ENCODE results near the gene MFNG.

MFNG gene

DNA sequence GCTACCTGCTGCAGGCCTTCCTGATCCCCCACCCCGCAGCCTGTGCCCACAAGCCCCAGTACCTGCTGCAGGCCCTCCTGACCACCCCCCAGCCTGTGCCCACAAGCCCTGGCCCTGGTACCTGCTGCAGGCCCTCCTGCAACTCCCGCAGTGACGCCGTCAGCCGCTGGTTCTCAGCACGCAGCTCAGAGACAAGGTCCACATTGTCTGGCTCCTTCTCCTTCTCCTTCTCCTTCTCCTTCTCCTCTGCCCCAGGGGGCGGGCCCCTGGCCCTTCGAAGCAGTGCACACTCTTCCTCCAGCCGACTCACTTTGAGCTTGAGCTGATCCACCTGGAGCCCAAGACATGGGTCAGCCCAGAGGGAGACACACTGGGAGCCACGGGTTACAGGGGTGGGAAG is 23.9 kb upstream of the MFNG start:
- Histone ChIP-seq H3K4me2 (ENCODE audit: low read length) (no peak overlapping the region), H3K27me3 (ENCODE audit: control insufficient read depth, low read length) (peaks cover 26% of the 10 kb centered on the region), H3K9me2 (replicated peaks; ENCODE audit: control insufficient read depth, low read length) (no peaks in the 10 kb centered on the region), H3K9me3 (ENCODE audit: control insufficient read depth, insufficient read depth, low read length) (no peaks in the 10 kb centered on the region), H3K4me1 (ENCODE audit: control insufficient read depth, low read length) (no peaks in the 10 kb centered on the region), H3F3A (ENCODE audit: control insufficient read depth, insufficient read depth) (no peaks in the 10 kb centered on the region), H3K79me2 (ENCODE audit: control insufficient read depth, low read length) (no peaks in the 10 kb centered on the region), H3K4me3 (ENCODE audit: low read length) (no peak overlapping the region), H4K20me1 (ENCODE audit: control insufficient read depth, insufficient read depth, low read depth, low read length) (no peaks in the 10 kb centered on the region), H3K27ac (ENCODE audit: low read depth, low read length) (no peak overlapping the region), H3K36me3 (ENCODE audit: control insufficient read depth, low read length) (no peaks in the 10 kb centered on the region)
- TF ChIP-seq EZH2phosphoT487 (IDR thresholded peaks at IDR 0.05; ENCODE audit: borderline replicate concordance, low read length): no peak
- no peak for TF ChIP-seq CTCF (IDR thresholded peaks at IDR 0.05; ENCODE audit: low read depth, low read length, poor library complexity, severe bottlenecking)

GRCh38 chr22:37509059-37509860 is 23.1 kb upstream of the MFNG start:
- H3K9me2 ChIP-seq (replicated peaks; ENCODE audit: control insufficient read depth, low read length): no peaks in the 10 kb centered on the region
- H3K36me3 ChIP-seq (ENCODE audit: control insufficient read depth, low read length): no peaks in the 10 kb centered on the region
- H3K9me3 ChIP-seq (ENCODE audit: control insufficient read depth, insufficient read depth, low read length): no peaks in the 10 kb centered on the region
- peaks cover 19% of the 10 kb centered on the region for H3K27me3 ChIP-seq (ENCODE audit: control insufficient read depth, low read length)
- no peak overlapping the region for H3K4me3 ChIP-seq (ENCODE audit: low read length)
- H4K20me1 ChIP-seq (ENCODE audit: control insufficient read depth, insufficient read depth, low read depth, low read length): no peaks in the 10 kb centered on the region
- no peak for TF ChIP-seq CTCF (IDR thresholded peaks at IDR 0.05; ENCODE audit: low read depth, low read length, poor library complexity, severe bottlenecking)
- H3K4me1 ChIP-seq (ENCODE audit: control insufficient read depth, low read length): no peaks in the 10 kb centered on the region
- no peaks in the 10 kb centered on the region for H3K79me2 ChIP-seq (ENCODE audit: control insufficient read depth, low read length)
- no peak overlapping the region for H3K27ac ChIP-seq (ENCODE audit: low read depth, low read length)
- H3F3A ChIP-seq (ENCODE audit: control insufficient read depth, insufficient read depth): no peaks in the 10 kb centered on the region
- no peak overlapping the region for H3K4me2 ChIP-seq (ENCODE audit: low read length)

- Histone ChIP-seq H3K79me2 (ENCODE audit: control insufficient read depth, low read length) (no peaks in the 10 kb centered on the region), H3K27ac (ENCODE audit: low read depth, low read length) (no peak overlapping the region), H3K9me2 (replicated peaks; ENCODE audit: control insufficient read depth, low read length) (no peaks in the 10 kb centered on the region), H3K4me3 (ENCODE audit: low read length) (no peak overlapping the region), H4K20me1 (ENCODE audit: control insufficient read depth, insufficient read depth, low read depth, low read length) (no peaks in the 10 kb centered on the region), H3K9me3 (ENCODE audit: control insufficient read depth, insufficient read depth, low read length) (no peaks in the 10 kb centered on the region), H3K4me1 (ENCODE audit: control insufficient read depth, low read length) (no peaks in the 10 kb centered on the region), H3K27me3 (ENCODE audit: control insufficient read depth, low read length) (peaks cover 14% of the 10 kb centered on the region), H3K4me2 (ENCODE audit: low read length) (no peak overlapping the region), H3F3A (ENCODE audit: control insufficient read depth, insufficient read depth) (no peaks in the 10 kb centered on the region), H3K36me3 (ENCODE audit: control insufficient read depth, low read length) (no peaks in the 10 kb centered on the region)
- TF ChIP-seq EZH2phosphoT487 (IDR thresholded peaks at IDR 0.05; ENCODE audit: borderline replicate concordance, low read length) (no peak), CTCF (IDR thresholded peaks at IDR 0.05; ENCODE audit: low read depth, low read length, poor library complexity, severe bottlenecking) (no peak)
Measured at GRCh38 chr22:37508431-37508992, 22.3 kb upstream of the MFNG start.

Measured in DOHH2 (cell line).